ENCODE measurements around the gene TRPV5. TPM values are rescaled to one million over a fixed set of nuclear protein-coding genes. Genes with fewer than 3 reads are reported as not detected.
A peak's percentile ranks its signal among the peaks of the same experiment; 100 is the strongest.

Gene TRPV5
- total and polyA plus RNA-seq, 4 donors = not detected

GRCh38 chr7:142875456-142875855 lies 58.1 kb downstream of the TRPV5 start:
- Histone ChIP-seq H3K27me3 (ENCODE audit: control insufficient read depth in 1 of 2, insufficient read depth in 2 of 2, low read length in 1 of 2) (no peaks in the 10 kb centered on the region), H3K9me3 (ENCODE audit: control insufficient read depth, low read length) (no peaks in the 10 kb centered on the region), H3K4me1 (ENCODE audit: control insufficient read depth in 1 of 2, insufficient read depth in 2 of 2, low read length in 2 of 2) (no peaks in the 10 kb centered on the region), H3K27ac (ENCODE audit: low read depth in 1 of 2, low read length in 2 of 2) (no peak overlapping the region), H3K4me3 (ENCODE audit: low read length in 2 of 2) (no peak overlapping the region), H3K36me3 (ENCODE audit: control insufficient read depth in 1 of 2, insufficient read depth in 2 of 2, low read length in 1 of 2) (no peaks in the 10 kb centered on the region)
- intact Hi-C loops (cut with DNase I) = no loop called here
- no peak for ATAC-seq (ENCODE audit: low FRiP score)
- WGBS, 2 donors = 87 to 93% methylated on average over 14 of the region's 14 CpGs
- peak in 1 of 2 donors; percentile 55 for DNase-seq

- no peak for ATAC-seq (ENCODE audit: low FRiP score)
- WGBS, 2 donors = 92 to 94% methylated on average over 6 of the region's 6 CpGs
These were observed 58.7 kb downstream of the TRPV5 start for GRCh38 chr7:142874837-142875236.

GRCh38 chr7:142874409-142874808 lies 59.1 kb downstream of the TRPV5 start:
- no peaks in the 10 kb centered on the region for H3K36me3 ChIP-seq (ENCODE audit: control insufficient read depth in 1 of 2, insufficient read depth in 2 of 2, low read length in 1 of 2)
- no peaks in the 10 kb centered on the region for H3K4me1 ChIP-seq (ENCODE audit: control insufficient read depth in 1 of 2, insufficient read depth in 2 of 2, low read length in 2 of 2)
- 82 to 84% methylated on average over 7 of the region's 7 CpGs for WGBS, 2 donors
- peak in 1 of 2 donors; percentile 35 for DNase-seq
- no peaks in the 10 kb centered on the region for H3K27me3 ChIP-seq (ENCODE audit: control insufficient read depth in 1 of 2, insufficient read depth in 2 of 2, low read length in 1 of 2)
- ATAC-seq (ENCODE audit: low FRiP score) = no peak
- no peak overlapping the region for H3K27ac ChIP-seq (ENCODE audit: low read depth in 1 of 2, low read length in 2 of 2)
- no peaks in the 10 kb centered on the region for H3K9me3 ChIP-seq (ENCODE audit: control insufficient read depth, low read length)
- intact Hi-C loops (cut with DNase I) = no loop called here
- H3K4me3 ChIP-seq (ENCODE audit: low read length in 2 of 2) = no peak overlapping the region

More at GRCh38 chr7:142874837-142875236, 58.7 kb downstream of the TRPV5 start:
- Histone ChIP-seq H3K9me3 (ENCODE audit: control insufficient read depth, low read length) (no peaks in the 10 kb centered on the region), H3K27me3 (ENCODE audit: control insufficient read depth in 1 of 2, insufficient read depth in 2 of 2, low read length in 1 of 2) (no peaks in the 10 kb centered on the region), H3K27ac (ENCODE audit: low read depth in 1 of 2, low read length in 2 of 2) (no peak overlapping the region), H3K36me3 (ENCODE audit: control insufficient read depth in 1 of 2, insufficient read depth in 2 of 2, low read length in 1 of 2) (no peaks in the 10 kb centered on the region), H3K4me1 (ENCODE audit: control insufficient read depth in 1 of 2, insufficient read depth in 2 of 2, low read length in 2 of 2) (no peaks in the 10 kb centered on the region), H3K4me3 (ENCODE audit: low read length in 2 of 2) (no peak overlapping the region)
- DNase-seq = peak in 1 of 2 donors; percentile 24
- intact Hi-C loops (cut with DNase I) = no loop called here

- WGBS, 2 donors = 85 to 88% methylated on average over 5 of the region's 5 CpGs
- Histone ChIP-seq H3K27ac (ENCODE audit: low read depth in 1 of 2, low read length in 2 of 2) (no peak overlapping the region), H3K36me3 (ENCODE audit: control insufficient read depth in 1 of 2, insufficient read depth in 2 of 2, low read length in 1 of 2) (no peaks in the 10 kb centered on the region), H3K9me3 (ENCODE audit: control insufficient read depth, low read length) (no peaks in the 10 kb centered on the region), H3K27me3 (ENCODE audit: control insufficient read depth in 1 of 2, insufficient read depth in 2 of 2, low read length in 1 of 2) (no peaks in the 10 kb centered on the region), H3K4me1 (ENCODE audit: control insufficient read depth in 1 of 2, insufficient read depth in 2 of 2, low read length in 2 of 2) (no peaks in the 10 kb centered on the region), H3K4me3 (ENCODE audit: low read length in 2 of 2) (no peak overlapping the region)
- intact Hi-C loops (cut with DNase I) = no loop called here
- ATAC-seq (ENCODE audit: low FRiP score) (no peak), DNase-seq (peak in 1 of 2 donors; percentile 26)
These were observed 59.7 kb downstream of the TRPV5 start for GRCh38 chr7:142873871-142874270.

GRCh38 chr7:142873281-142873784 lies 60.2 kb downstream of the TRPV5 start:
- Histone ChIP-seq H3K9me3 (ENCODE audit: control insufficient read depth, low read length) (no peaks in the 10 kb centered on the region), H3K4me1 (ENCODE audit: control insufficient read depth in 1 of 2, insufficient read depth in 2 of 2, low read length in 2 of 2) (no peaks in the 10 kb centered on the region), H3K36me3 (ENCODE audit: control insufficient read depth in 1 of 2, insufficient read depth in 2 of 2, low read length in 1 of 2) (peaks cover 0 to 2% of the 10 kb centered on the region in 2 donors), H3K4me3 (ENCODE audit: low read length in 2 of 2) (no peak overlapping the region), H3K27me3 (ENCODE audit: control insufficient read depth in 1 of 2, insufficient read depth in 2 of 2, low read length in 1 of 2) (no peaks in the 10 kb centered on the region), H3K27ac (ENCODE audit: low read depth in 1 of 2, low read length in 2 of 2) (no peak overlapping the region)
- no peak for ATAC-seq (ENCODE audit: low FRiP score)
- intact Hi-C loops (cut with DNase I) = no loop called here
- WGBS, 2 donors = 80 to 81% methylated on average over 11 of the region's 11 CpGs
- peak in 1 of 2 donors; percentile 70 for DNase-seq

GRCh38 chr7:142872106-142872675 lies 61.4 kb downstream of the TRPV5 start:
- 87 to 88% methylated on average over 15 of the region's 15 CpGs for WGBS, 2 donors
- Histone ChIP-seq H3K4me3 (ENCODE audit: low read length in 2 of 2) (no peak overlapping the region), H3K9me3 (ENCODE audit: control insufficient read depth, low read length) (no peaks in the 10 kb centered on the region), H3K27me3 (ENCODE audit: control insufficient read depth in 1 of 2, insufficient read depth in 2 of 2, low read length in 1 of 2) (no peaks in the 10 kb centered on the region), H3K36me3 (ENCODE audit: control insufficient read depth in 1 of 2, insufficient read depth in 2 of 2, low read length in 1 of 2) (peaks cover 0 to 2% of the 10 kb centered on the region in 2 donors), H3K27ac (ENCODE audit: low read depth in 1 of 2, low read length in 2 of 2) (no peak overlapping the region), H3K4me1 (ENCODE audit: control insufficient read depth in 1 of 2, insufficient read depth in 2 of 2, low read length in 2 of 2) (no peaks in the 10 kb centered on the region)
- DNase-seq = peak in 1 of 2 donors; percentile 58
- no peak for ATAC-seq (ENCODE audit: low FRiP score)
- intact Hi-C loops (cut with DNase I) = no loop called here

GRCh38 chr7:142871260-142872105 lies 62.1 kb downstream of the TRPV5 start:
- H3K4me3 ChIP-seq (ENCODE audit: low read length in 2 of 2) = no peak overlapping the region
- DNase-seq = peak in 1 of 2 donors; percentile 44
- H3K27ac ChIP-seq (ENCODE audit: low read depth in 1 of 2, low read length in 2 of 2) = no peak overlapping the region
- no peaks in the 10 kb centered on the region for H3K27me3 ChIP-seq (ENCODE audit: control insufficient read depth in 1 of 2, insufficient read depth in 2 of 2, low read length in 1 of 2)
- no peak for ATAC-seq (ENCODE audit: low FRiP score)
- no peaks in the 10 kb centered on the region for H3K9me3 ChIP-seq (ENCODE audit: control insufficient read depth, low read length)
- peaks cover 0 to 2% of the 10 kb centered on the region in 2 donors for H3K36me3 ChIP-seq (ENCODE audit: control insufficient read depth in 1 of 2, insufficient read depth in 2 of 2, low read length in 1 of 2)
- 87 to 89% methylated on average over 23 of the region's 23 CpGs for WGBS, 2 donors
- H3K4me1 ChIP-seq (ENCODE audit: control insufficient read depth in 1 of 2, insufficient read depth in 2 of 2, low read length in 2 of 2) = no peaks in the 10 kb centered on the region
- intact Hi-C loops (cut with DNase I) = loop anchor here in 1 of 2 donors (2.0 kb wide), 1 partner anchor 49 kb away; no protein-coding TSS in a partner anchor

GRCh38 chr7:142870566-142871259 lies 62.8 kb downstream of the TRPV5 start:
- ATAC-seq (ENCODE audit: low FRiP score) (no peak), DNase-seq (peak in 1 of 2 donors; percentile 66)
- Histone ChIP-seq H3K4me1 (ENCODE audit: control insufficient read depth in 1 of 2, insufficient read depth in 2 of 2, low read length in 2 of 2) (no peaks in the 10 kb centered on the region), H3K27ac (ENCODE audit: low read depth in 1 of 2, low read length in 2 of 2) (no peak overlapping the region), H3K36me3 (ENCODE audit: control insufficient read depth in 1 of 2, insufficient read depth in 2 of 2, low read length in 1 of 2) (peaks cover 0 to 2% of the 10 kb centered on the region in 2 donors), H3K27me3 (ENCODE audit: control insufficient read depth in 1 of 2, insufficient read depth in 2 of 2, low read length in 1 of 2) (no peaks in the 10 kb centered on the region), H3K4me3 (ENCODE audit: low read length in 2 of 2) (no peak overlapping the region), H3K9me3 (ENCODE audit: control insufficient read depth, low read length) (no peaks in the 10 kb centered on the region)
- intact Hi-C loops (cut with DNase I) = loop anchor here in 1 of 2 donors (2.0 kb wide), 1 partner anchor 48 kb away; no protein-coding TSS in a partner anchor
- 78 to 85% methylated on average over 14 of the region's 14 CpGs for WGBS, 2 donors

All from aorta (tissue), 5 donors.